ENCODE results near the gene RBM47. TPM values are rescaled to one million over a fixed set of nuclear protein-coding genes. Genes with fewer than 3 reads are reported as not detected.

The RBM47 gene
- total and polyA plus RNA-seq, 12 donors: 0.41 to 14.0 (median 2.1) TPM

DNA sequence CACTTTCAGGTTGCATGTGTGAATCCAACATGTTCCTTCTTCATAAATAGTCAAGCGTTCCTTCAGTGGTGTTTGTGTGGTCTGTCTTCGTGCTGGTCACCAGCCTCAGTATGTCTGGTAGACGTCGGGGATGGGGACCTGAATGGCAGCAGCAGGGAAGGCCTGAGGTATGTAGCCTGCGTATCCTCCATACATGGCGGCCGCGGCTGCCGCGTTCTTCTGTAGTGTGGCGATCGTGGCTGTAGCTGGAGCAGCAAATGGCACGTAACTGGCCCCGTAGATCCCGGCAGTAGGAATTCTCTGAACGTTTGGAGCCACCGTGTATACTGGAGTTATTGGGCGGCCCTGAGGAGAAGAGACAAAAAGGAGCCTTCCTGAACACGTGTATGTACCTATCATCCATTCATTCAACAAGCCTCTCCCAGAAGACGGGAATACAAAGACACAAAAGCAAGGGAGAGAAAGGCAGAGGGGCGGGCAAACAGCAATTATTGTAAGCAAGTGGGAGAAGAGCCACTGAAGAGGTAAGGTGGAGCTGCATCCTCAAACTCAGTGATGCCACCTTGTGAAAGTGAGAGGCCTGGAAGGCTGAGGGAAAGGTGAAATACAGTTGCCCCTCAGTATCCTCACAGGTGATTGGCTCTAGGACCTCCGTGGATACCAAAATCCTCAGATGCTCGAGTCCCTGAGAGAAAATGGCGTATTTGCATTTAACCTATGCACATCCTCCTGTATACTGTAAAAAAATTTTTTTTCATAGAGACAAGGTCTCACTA lies 203.7 kb downstream of the RBM47 start:
- ATAC-seq: no peak
- DNase-seq: no peak
- Histone ChIP-seq H3K27ac (no peak overlapping the region), H3K4me1 (peaks cover 0 to 5% (median 0%) of the 10 kb centered on the region in 9 donors), H3K27me3 (peaks cover 0 to 4% (median 0%) of the 10 kb centered on the region in 7 donors), H3K4me3 (no peak overlapping the region), H3K36me3 (peaks cover 0 to 44% (median 0%) of the 10 kb centered on the region in 9 donors), H3K9me3 (no peaks in the 10 kb centered on the region)
- 91 to 94% methylated on average over 24 of the region's 24 CpGs for WGBS, 2 donors
- intact Hi-C loops (cut with DNase I): no loop called here
- TF ChIP-seq, protein P1, sequence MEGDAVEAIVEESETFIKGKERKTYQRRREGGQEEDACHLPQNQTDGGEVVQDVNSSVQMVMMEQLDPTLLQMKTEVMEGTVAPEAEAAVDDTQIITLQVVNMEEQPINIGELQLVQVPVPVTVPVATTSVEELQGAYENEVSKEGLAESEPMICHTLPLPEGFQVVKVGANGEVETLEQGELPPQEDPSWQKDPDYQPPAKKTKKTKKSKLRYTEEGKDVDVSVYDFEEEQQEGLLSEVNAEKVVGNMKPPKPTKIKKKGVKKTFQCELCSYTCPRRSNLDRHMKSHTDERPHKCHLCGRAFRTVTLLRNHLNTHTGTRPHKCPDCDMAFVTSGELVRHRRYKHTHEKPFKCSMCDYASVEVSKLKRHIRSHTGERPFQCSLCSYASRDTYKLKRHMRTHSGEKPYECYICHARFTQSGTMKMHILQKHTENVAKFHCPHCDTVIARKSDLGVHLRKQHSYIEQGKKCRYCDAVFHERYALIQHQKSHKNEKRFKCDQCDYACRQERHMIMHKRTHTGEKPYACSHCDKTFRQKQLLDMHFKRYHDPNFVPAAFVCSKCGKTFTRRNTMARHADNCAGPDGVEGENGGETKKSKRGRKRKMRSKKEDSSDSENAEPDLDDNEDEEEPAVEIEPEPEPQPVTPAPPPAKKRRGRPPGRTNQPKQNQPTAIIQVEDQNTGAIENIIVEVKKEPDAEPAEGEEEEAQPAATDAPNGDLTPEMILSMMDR (IDR thresholded peaks at IDR 0.05): no peak

DNA sequence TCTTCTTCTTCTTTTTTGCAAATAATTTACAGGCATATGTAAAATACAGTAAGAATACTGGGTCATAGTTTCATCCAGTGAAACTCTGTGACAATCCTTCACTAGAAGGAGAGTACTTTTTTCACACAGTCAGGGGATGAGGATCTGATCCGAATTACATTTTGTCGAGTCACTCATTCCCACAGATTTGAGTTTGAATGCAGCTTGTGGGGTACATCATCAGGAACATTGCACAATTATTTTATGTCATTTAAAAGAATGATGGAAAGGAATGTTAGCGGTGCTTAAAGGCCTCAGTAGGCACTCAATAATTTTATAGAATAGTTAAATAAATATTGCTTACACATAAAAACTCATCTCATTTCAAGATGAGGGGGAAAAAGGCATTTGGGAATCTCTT lies 205.9 kb downstream of the RBM47 start:
- H3K4me1 ChIP-seq: peaks cover 0 to 5% (median 0%) of the 10 kb centered on the region in 9 donors
- TF ChIP-seq, protein P1 (IDR thresholded peaks at IDR 0.05): no peak
- ATAC-seq: no peak
- no peak for DNase-seq
- H3K9me3 ChIP-seq: no peaks in the 10 kb centered on the region
- peaks cover 0 to 4% (median 0%) of the 10 kb centered on the region in 7 donors for H3K27me3 ChIP-seq
- H3K4me3 ChIP-seq: no peak overlapping the region
- 80 to 92% methylated on average over 3 of the region's 3 CpGs for WGBS, 2 donors
- H3K27ac ChIP-seq: no peak overlapping the region
- H3K36me3 ChIP-seq: peaks cover 0 to 33% (median 0%) of the 10 kb centered on the region in 9 donors
- intact Hi-C loops (cut with DNase I): no loop called here

DNA sequence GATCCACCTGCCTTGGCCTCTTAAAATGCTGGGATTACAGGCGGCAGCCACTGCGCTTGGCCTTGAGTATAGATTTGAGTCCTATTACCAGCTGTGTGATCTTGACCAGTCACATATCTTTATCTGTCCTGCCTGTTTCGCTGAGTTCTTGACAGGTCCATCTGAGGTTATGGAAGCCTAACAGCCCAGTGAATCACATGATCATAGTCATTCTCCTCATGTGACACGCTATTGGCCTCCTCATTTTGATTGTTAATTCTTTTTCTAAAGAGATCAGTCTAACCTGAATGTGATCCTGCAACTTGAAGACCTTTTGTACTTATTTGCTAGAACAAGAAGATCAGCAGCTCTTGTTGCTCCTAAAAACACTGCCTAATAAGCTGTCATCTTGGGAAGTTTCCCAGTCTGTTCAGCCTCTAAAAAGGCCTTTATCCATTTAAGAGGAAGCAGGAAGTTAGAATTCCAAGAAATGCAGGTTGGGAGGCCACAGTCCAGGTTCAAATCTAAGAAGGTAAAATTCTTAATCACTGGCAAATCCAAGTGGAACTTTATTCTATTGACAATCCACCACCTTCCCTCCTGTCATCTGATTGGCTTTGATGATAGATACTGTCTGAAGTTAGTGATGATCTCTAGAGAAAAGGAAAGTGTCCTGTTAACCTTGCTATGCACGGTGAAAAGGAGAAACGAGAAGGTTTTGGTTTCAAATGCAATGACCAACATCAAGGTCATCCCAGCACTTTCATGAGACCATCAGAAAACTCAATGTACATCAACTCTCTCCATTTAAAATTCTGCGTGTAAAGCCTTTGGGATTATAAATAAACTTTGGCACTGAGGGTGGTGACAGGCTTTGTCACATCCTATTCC lies 207.6 kb downstream of the RBM47 start:
- DNase-seq (no peak), ATAC-seq (no peak)
- TF ChIP-seq, protein P1 (IDR thresholded peaks at IDR 0.05): no peak
- intact Hi-C loops (cut with DNase I): no loop called here
- Histone ChIP-seq H3K9me3 (no peaks in the 10 kb centered on the region), H3K4me3 (no peak overlapping the region), H3K36me3 (peaks cover 0 to 26% (median 0%) of the 10 kb centered on the region in 9 donors), H3K27ac (no peak overlapping the region), H3K4me1 (no peaks in the 10 kb centered on the region), H3K27me3 (peaks cover 0 to 4% (median 0%) of the 10 kb centered on the region in 7 donors)
- 88 to 90% methylated on average over 7 of the region's 7 CpGs for WGBS, 2 donors

DNA sequence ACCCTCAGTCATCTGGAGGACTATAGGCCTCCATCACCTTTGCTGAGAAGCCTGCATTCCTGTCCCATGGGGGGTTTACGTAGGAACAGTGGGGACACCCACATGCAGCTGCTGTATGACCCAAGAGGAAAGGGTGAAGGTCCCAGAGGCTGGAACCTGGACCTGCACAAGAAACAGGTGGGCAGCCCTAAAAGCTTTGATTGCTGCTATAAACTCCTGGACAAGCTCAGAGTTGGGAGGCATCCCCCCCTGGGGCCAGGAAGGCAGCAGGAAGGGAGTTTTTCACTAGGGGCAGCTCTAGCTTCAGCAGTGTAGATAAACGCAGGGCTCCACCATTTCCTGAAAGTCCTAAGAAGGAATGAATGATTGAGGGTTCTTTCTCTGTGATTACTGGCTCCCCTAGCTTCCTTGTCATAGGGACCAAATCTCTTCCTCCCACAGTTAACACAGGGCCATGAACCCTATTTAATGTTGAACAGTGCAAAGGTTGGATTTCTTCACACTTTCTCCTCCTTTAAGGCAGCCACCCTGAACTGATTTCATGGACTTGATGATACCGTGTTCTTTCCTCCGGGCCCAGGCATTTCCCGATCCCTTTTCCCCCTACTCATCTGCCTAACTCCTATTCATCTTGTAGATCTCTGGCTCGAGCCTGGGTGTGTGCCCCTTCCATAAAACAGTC lies 210.3 kb downstream of the RBM47 start:
- Histone ChIP-seq H3K27ac (no peak overlapping the region), H3K4me1 (no peaks in the 10 kb centered on the region), H3K4me3 (no peak overlapping the region), H3K9me3 (no peaks in the 10 kb centered on the region), H3K36me3 (peaks cover 0 to 8% (median 0%) of the 10 kb centered on the region in 9 donors), H3K27me3 (peaks cover 0 to 4% (median 0%) of the 10 kb centered on the region in 7 donors)
- DNase-seq: no peak
- 57 to 75% methylated on average over 6 of the region's 6 CpGs for WGBS, 2 donors
- intact Hi-C loops (cut with DNase I): no loop called here
- TF ChIP-seq, protein P1 (IDR thresholded peaks at IDR 0.05): no peak
- ATAC-seq: no peak
